ENCODE measurements around the gene BICRA. TPM values are rescaled to one million over a fixed set of nuclear protein-coding genes. Genes with fewer than 3 reads are reported as not detected.

BICRA gene
- total and polyA plus RNA-seq, 9 of the 15 experiments (the other 6 are each of a cell fraction or from before 2014, with no cell fraction given): 0.01 to 8.8 (median 1.2) TPM

DNA sequence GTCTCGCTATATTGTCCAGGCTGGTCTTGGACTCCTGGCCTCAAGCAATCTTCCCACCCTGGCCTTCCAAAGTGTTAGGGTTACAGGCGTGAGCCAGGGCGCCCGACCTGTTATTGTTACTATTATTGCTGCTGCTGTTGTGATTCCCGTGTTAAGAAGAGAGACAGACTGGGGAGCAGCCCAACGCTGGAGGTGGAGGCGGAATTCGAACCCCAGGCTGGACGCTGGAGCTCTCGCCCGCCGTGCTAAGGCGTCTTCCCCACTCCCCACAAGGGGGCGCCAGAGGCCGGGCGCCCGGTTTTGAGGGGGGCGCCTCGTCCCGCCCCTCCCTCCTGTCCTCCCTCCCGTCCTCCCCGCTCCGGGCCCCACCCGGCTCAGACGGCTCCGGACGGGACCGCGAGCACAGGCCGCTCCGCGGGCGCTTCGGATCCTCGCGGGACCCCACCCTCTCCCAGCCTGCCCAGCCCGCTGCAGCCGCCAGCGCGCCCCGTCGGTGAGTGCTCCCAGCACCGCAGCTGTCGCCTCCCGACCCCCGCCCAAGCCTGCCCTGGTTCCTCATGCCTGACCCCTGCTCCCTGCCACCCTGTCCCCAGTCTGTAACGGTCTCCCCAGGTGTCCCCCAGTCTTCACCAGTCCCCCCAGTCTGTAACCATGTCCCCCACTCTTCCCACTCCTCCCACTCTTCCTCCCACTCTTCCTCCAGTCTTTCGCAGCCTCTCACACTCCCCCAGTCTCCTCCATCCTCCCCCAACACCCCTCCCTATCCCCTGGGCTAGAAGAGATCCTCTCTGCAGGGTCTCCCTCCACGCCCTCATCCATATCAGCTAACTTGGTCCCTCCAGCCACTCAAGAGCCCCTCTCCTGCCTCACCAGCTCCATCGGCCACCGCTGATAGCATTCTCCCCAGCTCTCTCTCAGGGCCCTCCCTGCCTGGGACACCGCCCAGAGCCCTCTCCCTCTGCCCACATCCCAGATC is 104.4 kb downstream of the BICRA start, which contains the start of gene EHD2 (continued):
- TF ChIP-seq CAMTA2 (CRISPR knock-in tag; conservative IDR thresholded peaks at IDR 0.05) (no peak), MAFK (IDR thresholded peaks at IDR 0.05; ENCODE audit: low read length) (no peak), EP300 (IDR thresholded peaks at IDR 0.05; ENCODE audit: low read length) (no peak), MTF1 (CRISPR knock-in tag; IDR thresholded peaks at IDR 0.05; ENCODE audit: borderline replicate concordance) (no peak), KDM4B (IDR thresholded peaks at IDR 0.05; ENCODE audit: borderline replicate concordance in 2 of 2, low read depth in 1 of 2) (no peak), HNRNPH1 (optimal IDR thresholded peaks at IDR 0.05; ENCODE audit: low read depth, low read length) (no peak), IRF2 (CRISPR knock-in tag; IDR thresholded peaks at IDR 0.05) (no peak), BHLHE40 (IDR thresholded peaks at IDR 0.05; ENCODE audit: low read length) (no peak), ZNF764 (CRISPR knock-in tag; IDR thresholded peaks at IDR 0.05; ENCODE audit: low read depth) (no peak), HMG20A (CRISPR knock-in tag; conservative IDR thresholded peaks at IDR 0.05) (no peak), KLF10 (CRISPR knock-in tag; IDR thresholded peaks at IDR 0.05) (no peak)
- TF ChIP-seq, protein P1, sequence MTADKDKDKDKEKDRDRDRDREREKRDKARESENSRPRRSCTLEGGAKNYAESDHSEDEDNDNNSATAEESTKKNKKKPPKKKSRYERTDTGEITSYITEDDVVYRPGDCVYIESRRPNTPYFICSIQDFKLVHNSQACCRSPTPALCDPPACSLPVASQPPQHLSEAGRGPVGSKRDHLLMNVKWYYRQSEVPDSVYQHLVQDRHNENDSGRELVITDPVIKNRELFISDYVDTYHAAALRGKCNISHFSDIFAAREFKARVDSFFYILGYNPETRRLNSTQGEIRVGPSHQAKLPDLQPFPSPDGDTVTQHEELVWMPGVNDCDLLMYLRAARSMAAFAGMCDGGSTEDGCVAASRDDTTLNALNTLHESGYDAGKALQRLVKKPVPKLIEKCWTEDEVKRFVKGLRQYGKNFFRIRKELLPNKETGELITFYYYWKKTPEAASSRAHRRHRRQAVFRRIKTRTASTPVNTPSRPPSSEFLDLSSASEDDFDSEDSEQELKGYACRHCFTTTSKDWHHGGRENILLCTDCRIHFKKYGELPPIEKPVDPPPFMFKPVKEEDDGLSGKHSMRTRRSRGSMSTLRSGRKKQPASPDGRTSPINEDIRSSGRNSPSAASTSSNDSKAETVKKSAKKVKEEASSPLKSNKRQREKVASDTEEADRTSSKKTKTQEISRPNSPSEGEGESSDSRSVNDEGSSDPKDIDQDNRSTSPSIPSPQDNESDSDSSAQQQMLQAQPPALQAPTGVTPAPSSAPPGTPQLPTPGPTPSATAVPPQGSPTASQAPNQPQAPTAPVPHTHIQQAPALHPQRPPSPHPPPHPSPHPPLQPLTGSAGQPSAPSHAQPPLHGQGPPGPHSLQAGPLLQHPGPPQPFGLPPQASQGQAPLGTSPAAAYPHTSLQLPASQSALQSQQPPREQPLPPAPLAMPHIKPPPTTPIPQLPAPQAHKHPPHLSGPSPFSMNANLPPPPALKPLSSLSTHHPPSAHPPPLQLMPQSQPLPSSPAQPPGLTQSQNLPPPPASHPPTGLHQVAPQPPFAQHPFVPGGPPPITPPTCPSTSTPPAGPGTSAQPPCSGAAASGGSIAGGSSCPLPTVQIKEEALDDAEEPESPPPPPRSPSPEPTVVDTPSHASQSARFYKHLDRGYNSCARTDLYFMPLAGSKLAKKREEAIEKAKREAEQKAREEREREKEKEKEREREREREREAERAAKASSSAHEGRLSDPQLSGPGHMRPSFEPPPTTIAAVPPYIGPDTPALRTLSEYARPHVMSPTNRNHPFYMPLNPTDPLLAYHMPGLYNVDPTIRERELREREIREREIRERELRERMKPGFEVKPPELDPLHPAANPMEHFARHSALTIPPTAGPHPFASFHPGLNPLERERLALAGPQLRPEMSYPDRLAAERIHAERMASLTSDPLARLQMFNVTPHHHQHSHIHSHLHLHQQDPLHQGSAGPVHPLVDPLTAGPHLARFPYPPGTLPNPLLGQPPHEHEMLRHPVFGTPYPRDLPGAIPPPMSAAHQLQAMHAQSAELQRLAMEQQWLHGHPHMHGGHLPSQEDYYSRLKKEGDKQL (CRISPR knock-in tag; IDR thresholded peaks at IDR 0.05; ENCODE audit: borderline replicate concordance): no peak
- TF ChIP-seq, protein P2, sequence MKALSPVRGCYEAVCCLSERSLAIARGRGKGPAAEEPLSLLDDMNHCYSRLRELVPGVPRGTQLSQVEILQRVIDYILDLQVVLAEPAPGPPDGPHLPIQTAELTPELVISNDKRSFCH (CRISPR knock-in tag; IDR thresholded peaks at IDR 0.05): no peak
- TF ChIP-seq, protein P2 (tag; IDR thresholded peaks at IDR 0.05): no peak
- TF ChIP-seq, protein P3, sequence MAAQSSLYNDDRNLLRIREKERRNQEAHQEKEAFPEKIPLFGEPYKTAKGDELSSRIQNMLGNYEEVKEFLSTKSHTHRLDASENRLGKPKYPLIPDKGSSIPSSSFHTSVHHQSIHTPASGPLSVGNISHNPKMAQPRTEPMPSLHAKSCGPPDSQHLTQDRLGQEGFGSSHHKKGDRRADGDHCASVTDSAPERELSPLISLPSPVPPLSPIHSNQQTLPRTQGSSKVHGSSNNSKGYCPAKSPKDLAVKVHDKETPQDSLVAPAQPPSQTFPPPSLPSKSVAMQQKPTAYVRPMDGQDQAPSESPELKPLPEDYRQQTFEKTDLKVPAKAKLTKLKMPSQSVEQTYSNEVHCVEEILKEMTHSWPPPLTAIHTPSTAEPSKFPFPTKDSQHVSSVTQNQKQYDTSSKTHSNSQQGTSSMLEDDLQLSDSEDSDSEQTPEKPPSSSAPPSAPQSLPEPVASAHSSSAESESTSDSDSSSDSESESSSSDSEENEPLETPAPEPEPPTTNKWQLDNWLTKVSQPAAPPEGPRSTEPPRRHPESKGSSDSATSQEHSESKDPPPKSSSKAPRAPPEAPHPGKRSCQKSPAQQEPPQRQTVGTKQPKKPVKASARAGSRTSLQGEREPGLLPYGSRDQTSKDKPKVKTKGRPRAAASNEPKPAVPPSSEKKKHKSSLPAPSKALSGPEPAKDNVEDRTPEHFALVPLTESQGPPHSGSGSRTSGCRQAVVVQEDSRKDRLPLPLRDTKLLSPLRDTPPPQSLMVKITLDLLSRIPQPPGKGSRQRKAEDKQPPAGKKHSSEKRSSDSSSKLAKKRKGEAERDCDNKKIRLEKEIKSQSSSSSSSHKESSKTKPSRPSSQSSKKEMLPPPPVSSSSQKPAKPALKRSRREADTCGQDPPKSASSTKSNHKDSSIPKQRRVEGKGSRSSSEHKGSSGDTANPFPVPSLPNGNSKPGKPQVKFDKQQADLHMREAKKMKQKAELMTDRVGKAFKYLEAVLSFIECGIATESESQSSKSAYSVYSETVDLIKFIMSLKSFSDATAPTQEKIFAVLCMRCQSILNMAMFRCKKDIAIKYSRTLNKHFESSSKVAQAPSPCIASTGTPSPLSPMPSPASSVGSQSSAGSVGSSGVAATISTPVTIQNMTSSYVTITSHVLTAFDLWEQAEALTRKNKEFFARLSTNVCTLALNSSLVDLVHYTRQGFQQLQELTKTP (IDR thresholded peaks at IDR 0.05; ENCODE audit: low read depth in 1 of 2, partially characterized antibody in 2 of 2): no peak

Data from K562 (cell line).